TTC549 (cell line): ENCODE measurements around the gene RNF167.
"Not testable (repeated sequence)": the region's sequence is repeated elsewhere in the genome, so short reads cannot be mapped to it uniquely, and the experiment has no call there.

ENCODE experiments used
- FAIRE-seq: peaks from 2 replicates; lab custom pipeline; 2012; peaks lifted over from hg19 to GRCh38; lab: Jason Lieb, UNC

The RNF167 gene

DNA sequence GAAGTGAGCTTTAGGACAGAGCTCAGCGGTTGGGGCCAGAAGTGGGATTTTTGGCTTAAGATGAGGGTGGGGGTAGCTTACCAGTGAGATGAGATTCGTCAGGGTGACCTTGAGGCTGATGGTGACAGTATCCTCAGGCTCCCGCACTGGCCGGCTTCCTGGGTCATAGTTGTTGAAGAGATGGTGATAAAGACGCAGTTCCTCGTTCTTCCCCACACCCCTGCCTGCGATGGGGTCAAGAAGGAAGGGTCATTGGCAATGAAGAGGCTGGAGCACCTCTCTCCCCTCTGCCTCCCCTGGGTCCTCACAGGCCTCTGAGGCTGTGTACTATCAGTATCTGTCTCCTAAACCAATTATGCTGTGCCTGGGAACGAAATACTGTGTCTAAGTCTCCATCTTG is 37.5 kb upstream of the RNF167 start:
- FAIRE-seq = no peak

DNA sequence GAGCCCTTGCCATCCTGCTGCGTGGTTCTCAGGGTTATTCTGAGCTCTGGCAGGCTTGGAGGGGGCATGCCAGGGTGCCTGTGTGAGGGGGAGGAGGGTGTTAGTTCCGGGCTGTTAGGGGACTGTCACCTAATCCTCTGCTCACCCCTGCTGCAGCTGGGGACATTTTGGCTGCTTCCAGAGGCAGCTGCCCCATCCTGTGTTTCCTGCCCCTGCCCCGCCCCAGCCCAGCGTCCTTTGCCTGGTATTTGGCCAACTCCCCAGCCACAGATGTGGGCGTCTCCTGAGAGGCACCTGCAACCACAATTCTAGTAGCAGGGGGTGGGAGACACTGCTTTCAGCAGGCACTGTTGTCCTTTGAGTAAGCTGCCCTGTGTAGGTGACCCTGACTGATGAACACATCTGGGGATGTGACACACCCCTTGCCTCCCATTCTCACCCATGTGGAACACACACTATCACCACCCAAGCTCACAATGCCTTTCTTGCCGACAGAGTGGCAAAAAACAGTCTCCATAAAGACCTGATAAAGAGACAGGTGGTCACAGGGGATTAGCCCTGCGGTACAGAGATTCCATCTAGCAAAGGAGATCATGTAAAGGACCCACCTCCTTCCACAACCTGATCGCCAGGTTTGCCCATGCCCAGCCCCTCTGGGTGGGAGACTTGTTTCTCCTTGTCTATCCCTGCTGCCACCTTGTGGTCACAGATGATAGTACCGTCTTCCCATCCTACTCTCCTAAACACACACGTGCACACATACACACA is 36.8 kb upstream of the RNF167 start, which contains the start of gene CHRNE:
TSS of gene CHRNE (minus strand) at position 48 of the 768 bp plus-strand sequence. CDS start at position 13, 35 bp downstream.
- no peak for FAIRE-seq

DNA sequence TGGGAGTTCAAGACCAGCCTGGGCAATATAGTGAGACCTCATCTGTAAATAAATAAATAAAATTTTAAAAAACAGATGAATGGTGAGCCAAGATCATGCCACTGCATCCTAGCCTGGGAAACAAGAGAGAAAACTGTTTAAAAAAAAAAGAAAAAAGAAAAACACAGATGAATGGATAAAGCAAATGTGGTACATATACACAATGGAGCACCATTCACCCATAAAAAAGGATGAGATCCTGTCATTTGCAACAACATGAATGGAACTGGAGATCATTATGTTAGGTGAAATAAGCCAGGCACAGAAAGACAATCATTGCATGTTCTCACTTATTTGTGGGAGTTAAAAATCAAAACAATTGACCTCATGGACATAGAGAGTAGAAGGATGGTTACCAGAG is 33.4 kb upstream of the RNF167 start:
- FAIRE-seq = not testable (repeated sequence)

DNA sequence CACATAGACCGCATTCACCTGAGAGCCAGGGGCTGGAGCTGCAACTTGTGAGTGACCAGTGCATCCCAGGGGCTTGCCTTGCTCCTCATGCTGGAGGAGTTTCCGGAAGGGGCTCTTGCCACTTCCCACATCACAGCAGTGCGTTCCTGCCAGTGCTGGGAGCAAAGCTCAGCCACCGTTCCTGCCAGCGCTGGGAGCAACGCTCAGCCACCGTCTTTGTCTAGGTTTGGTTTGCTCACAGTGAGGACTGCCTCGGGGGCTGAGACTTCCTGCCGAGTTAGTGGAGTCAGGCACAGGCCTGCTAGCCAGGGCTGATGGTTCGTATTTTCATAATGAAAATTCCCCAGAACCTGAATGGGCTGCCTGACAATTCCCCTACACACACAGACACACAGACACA is 31.8 kb upstream of the RNF167 start:
- FAIRE-seq = no peak

DNA sequence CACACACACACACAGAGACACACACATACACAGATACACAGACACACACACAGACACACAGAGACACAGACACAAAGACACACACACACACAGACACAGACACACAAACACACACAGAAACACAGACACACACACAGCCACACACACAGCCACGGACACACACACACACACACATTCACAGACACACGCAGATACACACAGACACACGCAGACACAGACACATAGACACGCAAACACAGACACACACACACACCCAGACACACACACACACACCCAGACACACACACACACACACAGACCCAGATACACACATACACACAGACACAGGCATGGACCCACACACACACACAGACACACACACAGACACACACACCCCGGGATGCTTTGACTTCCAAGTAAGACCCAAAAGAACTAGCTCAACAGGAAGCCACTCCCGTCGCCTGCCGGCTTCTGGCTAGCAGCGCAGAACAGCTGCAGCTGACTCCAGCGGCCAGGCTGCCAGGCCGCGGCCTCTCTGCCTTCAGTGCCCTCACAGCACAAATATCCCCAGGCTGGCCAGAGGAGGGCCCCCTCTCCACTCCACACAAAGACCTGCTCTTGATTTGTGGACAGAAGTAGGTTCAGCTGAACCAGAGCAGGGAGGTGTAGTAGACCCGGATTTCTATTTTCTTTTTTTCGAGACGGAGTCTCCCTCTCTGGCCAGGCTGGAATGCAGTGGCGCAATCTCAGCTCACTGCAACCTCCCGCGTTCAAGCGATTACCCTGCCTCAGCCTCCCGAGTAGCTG is 31.2 kb upstream of the RNF167 start:
- FAIRE-seq = peak; percentile 53

DNA sequence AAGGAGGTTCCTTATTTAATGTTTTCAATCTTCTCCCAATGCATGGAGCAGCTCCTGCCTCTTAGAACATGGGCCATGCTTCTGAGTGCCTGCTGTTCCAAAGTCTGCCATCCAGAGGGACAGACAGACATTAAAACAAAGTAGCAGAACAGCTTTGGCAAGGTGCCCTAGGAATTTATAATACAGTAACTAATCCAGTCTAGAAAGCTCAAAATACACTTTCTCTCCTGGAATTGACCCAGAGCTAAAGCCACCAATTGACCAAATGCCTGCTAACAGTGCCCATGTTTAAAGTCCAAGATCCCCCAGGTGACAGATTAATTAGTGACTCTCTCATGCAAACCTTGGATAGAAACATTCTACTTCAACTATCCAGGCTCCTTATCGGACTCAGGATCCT is 26.1 kb upstream of the RNF167 start:
- FAIRE-seq = no peak

DNA sequence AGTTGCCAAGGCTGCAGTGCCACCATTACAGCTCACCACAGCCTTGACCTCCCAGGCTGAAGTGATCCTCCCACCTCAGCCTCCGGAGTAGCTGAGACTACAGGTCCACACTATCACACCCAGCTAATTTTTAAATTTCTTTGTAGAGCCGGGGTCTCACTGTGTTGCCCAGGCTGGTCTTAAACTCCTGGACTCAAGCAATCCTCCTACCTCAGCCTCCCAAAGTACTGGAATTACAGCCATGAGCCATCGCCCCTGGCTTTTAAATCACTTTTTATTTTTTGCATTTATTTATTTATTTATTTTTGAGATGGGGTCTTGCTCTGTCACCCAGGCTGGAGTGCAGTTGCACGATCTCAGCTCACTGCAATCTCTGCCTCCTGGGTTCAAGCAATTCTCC is 25.5 kb upstream of the RNF167 start:
- FAIRE-seq = not testable (repeated sequence)

DNA sequence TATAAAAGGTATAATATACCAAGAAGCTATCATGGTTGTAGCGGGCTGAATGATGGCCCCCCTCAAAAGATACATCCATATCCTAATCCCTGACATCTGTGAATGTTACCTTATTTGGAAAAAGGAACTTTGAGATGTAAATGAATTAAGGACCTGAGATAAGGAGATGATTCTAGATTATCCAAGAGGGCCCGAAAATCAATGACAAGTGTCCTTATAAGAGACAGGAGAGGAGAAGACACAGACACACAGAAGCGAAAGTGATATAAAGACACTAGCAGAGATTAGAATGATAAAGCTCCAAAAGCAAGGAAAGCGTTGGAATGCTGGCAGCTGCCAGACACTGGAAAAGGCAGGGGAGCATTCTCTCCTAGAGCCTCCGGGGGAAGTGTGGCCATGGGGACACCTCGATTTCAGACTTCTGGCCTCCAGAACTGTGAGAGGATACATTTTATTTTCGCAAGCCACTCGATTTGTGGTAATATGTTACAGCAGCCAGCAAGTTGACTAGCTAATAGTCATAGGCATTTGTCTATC is 20.5 kb upstream of the RNF167 start:
- no peak for FAIRE-seq

DNA sequence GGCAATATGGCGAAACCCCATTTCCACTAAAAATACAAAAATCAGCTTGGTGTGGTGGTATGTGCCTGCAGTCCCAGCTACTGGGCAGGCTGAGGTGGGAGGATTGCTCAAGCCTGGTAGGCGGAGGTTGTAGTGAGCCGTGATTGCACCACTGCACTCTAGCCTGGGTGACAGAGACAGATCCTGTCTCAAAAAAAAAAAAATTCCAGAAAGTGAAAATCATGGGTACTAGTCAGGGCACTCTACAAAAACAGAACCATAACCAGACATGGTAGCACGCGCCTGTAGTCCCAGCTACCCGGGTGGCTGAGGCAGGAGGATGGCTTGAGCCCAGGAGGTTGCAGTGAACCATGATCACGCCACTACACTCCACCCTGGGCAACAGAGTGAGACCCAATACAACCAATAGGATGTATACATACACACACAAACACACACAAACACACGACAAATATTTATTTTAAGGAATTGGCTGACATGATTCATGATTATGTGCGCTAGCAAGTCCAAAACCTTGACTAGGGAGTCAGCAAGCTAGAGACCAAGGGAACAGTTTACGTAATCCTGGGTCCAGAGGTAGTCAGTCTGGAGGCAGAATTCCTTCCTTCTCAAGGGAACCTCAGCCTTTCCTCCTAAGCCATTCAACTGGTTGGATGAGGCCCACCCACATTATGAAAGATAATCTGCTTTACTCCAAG is 19.6 kb upstream of the RNF167 start:
- no peak for FAIRE-seq

DNA sequence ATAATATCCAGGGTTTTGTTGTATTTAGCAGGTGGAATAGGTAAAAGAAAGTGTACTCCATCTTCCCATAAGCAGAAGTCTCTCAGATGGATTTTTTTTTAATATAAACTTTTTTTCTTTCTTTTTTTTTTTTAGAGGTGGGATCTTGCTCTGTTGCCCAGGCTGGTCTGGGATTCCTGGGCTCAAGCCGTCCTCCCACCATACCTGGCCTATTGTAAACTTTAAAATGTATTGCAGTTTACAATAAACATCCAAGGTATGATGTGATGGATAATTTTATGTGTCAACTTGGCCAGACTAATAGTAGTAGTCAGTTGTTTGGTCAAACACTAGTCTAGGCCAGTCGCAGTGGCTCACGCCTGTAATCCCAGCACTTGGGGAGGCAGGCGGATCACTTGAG is 18.7 kb upstream of the RNF167 start:
- FAIRE-seq = no peak

DNA sequence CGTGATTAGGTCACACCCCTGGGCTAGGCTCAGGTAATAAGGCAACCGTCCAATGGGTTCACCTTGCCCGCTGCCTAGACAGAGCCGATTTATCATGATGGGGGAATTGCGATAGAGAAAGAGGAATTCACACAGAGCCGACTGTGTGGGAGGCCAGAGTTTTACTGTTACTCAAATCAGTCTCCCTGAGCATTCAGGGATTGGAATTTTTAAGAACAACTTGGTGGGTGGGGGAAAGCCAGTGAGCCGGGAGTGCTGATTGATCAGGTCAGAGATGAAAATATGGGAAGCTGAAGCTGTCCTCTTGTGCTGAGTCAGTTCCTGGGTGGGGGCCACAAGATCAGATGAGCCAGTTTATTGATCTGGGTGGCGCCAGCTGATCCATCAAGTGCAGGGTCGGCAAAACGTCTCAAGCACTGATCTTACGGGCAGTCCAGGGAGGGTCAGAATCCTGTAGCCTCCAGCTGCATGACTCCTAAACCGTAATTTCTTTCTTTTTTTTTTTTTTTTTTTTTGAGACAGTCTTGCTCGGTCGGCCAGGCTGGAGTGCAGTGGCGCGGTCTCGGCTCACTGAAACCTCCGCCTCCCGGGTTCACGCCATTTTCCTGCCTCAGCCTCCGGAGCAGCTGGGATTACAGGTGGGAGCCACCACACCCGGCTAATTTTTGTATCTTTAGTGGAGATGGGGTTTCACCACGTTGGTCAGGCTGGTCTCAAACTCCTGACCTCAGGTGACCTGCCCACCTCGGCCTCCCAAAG is 13.3 kb upstream of the RNF167 start:
- not testable (repeated sequence) for FAIRE-seq

DNA sequence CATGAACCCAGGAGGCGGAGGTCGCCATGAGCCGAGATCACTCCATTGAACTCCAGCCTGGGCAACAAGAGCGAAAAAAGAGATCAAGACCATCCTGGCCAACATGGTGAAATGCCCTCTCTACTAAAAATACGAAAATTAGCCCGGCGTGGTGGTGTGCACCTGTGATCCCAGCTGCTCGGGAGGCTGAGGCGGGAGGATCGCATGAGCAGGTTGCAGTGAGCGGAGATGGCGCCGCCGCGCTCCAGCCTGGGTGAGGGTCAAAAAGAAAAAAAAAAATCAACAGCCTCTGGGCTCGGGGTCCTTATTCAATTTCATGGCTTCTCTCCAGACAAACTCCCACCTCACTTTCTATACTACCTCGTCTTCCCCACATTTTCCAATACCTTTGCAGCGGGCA is 11.2 kb upstream of the RNF167 start:
- no peak for FAIRE-seq

DNA sequence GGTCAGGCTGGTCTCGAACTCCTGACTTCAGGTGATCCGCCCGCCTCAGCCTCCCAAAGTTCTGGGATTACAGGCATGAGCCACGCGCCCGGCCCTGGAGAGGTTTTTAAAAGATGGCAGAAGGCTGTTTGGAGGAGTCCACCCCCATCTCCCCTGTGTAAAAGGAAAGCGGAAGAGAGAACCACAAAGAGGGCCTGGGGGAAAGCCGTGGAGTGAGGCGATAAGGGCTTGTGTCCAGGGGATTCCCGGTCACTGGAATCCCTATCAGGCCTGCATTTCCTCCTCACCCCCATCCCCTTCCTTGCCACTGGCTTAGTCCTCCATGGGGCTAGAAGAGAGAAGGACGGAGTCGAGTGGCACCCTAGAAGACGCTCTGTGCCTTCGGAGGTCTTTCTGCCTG is 8.1 kb upstream of the RNF167 start, which contains the start of gene GP1BA:
TSS of gene GP1BA (plus strand) at position 315 of the 400 bp plus-strand sequence. CDS start 328 bp downstream, outside the sequence.
- FAIRE-seq = no peak

DNA sequence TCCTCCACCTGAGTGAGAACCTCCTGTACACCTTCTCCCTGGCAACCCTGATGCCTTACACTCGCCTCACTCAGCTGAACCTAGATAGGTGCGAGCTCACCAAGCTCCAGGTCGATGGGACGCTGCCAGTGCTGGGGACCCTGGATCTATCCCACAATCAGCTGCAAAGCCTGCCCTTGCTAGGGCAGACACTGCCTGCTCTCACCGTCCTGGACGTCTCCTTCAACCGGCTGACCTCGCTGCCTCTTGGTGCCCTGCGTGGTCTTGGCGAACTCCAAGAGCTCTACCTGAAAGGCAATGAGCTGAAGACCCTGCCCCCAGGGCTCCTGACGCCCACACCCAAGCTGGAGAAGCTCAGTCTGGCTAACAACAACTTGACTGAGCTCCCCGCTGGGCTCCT is 7.3 kb upstream of the RNF167 start:
- FAIRE-seq = no peak

DNA sequence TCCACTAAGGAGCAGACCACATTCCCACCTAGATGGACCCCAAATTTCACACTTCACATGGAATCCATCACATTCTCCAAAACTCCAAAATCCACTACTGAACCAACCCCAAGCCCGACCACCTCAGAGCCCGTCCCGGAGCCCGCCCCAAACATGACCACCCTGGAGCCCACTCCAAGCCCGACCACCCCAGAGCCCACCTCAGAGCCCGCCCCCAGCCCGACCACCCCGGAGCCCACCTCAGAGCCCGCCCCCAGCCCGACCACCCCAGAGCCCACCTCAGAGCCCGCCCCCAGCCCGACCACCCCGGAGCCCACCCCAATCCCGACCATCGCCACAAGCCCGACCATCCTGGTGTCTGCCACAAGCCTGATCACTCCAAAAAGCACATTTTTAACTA is 6.4 kb upstream of the RNF167 start:
- no peak for FAIRE-seq

DNA sequence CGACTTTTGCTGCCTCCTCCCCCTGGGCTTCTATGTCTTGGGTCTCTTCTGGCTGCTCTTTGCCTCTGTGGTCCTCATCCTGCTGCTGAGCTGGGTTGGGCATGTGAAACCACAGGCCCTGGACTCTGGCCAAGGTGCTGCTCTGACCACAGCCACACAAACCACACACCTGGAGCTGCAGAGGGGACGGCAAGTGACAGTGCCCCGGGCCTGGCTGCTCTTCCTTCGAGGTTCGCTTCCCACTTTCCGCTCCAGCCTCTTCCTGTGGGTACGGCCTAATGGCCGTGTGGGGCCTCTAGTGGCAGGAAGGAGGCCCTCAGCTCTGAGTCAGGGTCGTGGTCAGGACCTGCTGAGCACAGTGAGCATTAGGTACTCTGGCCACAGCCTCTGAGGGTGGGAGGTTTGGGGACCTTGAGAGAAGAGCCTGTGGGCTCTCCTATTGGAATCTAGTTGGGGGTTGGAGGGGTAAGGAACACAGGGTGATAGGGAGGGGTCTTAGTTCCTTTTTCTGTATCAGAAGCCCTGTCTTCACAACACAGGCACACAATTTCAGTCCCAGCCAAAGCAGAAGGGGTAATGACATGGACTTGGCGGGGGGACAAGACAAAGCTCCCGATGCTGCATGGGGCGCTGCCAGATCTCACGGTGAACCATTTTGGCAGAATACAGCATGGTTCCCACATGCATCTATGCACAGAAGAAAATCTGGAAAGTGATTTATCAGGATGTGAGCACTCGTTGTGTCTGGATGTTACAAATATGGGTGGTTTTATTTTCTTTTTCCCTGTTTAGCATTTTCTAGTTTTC is 5.7 kb upstream of the RNF167 start:
- FAIRE-seq = no peak

DNA sequence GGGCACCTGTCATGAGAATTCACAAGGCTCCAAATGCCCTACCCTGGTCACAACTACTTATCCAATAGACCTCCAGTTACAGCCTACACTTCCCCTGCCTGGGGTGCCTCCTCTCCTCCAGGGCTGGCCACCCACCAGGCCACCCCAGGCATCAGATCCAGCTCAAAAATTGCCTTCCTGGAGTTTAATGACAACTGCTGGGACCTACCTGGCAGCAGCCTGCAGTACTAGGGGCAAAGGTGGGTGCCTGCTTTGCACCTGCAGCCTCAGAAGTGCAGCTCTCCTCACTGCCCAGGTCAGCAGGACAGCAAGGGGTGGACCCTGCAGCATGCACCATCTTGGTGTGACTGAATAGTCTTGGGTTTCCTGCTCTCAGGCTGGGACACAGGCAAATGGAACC is 4.4 kb upstream of the RNF167 start:
- FAIRE-seq = no peak

DNA sequence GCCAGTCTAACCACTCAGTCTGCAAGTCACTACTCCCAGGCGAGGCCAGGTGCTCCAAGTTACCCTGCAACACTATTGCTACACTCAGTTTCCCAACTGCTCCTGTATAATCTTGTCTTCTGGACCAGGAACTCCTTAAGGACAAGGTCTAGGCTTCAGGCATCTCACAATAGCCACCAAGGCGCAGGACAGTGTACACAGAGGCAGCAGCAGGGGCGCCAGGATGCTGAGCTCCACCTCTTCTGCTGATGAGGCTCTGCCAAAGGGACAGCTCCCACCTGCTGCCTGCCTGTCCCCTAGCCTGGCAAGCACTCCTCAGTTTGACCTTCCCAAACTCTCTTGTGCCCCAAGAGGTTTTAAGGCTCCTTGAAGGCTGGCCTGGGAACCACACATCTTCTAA is 3.6 kb upstream of the RNF167 start:
- no peak for FAIRE-seq

DNA sequence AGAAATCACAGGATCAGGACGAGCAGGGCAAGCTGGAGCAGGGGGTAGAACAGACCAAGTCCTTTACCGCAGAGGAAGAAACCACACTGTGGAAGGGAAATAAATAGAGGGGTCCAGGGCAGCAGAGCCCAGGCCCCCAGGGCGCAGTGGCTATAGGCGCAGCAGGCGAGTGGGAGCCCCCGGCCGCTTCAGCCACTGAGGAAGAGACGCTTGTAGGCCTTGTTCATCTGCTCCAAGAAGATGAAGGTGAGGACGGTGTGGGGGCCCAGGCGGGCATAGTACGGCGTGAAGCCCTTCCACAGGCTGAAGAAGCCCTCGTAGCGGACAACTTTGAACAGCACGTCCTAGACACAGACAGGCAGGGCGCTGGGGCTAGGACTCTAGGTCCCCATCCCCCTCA is 2.5 kb upstream of the RNF167 start:
- no peak for FAIRE-seq

DNA sequence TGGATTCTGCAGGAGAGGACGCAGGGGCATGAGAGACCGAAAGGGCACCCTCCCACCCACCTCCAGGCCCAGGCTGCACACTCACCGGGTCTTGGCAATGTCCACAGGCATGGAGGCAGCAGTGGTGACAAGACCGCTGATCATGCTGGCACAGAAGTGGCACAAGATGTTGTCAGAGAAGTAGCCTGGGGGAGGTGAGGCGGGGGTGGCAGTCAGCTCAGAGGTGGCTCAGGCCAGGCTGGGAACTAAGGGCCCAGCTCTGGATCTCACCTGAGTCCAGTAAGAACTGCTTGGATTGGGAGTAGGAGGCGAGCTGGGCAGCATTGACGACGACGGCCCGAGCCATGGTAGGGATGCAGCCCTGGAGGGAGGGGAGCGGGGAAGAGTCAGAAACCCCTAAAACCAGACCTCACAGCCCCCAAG is 2.0 kb upstream of the RNF167 start:
- FAIRE-seq = no peak
